Natural killer cell (primary cell): Measurements from ENCODE around the gene PLXNA4. TPM values are rescaled to one million over a fixed set of nuclear protein-coding genes. Genes with fewer than 3 reads are reported as not detected.

Experiments used
- ATAC-seq, 3 donors: fragments of 150-1000 bp in 2 of 3; fragments of 200-7000 bp in 1 of 3; cut with Tn5 transposase; 1 replicate in 1 of 3; 2 replicates in 2 of 3; pipeline ENCODE4 v1.10.0; 2021; ENCODE audit warnings: mild to moderate bottlenecking in 2 of 3, moderate library complexity in 2 of 3
- DNase-seq, 2 donors: peaks; one replicate each; pipeline versions ENCODE4 v3.0.0 to v3.0.0-alpha.2; 2013 to 2021; ENCODE audit warnings: mixed read lengths in 1 of 2
- H3K27ac ChIP-seq: one replicate; pipeline ENCODE4 v1.5.1; 2013; ENCODE audit warnings: mild to moderate bottlenecking, low read length
- H3K27me3 ChIP-seq: one replicate; pipeline ENCODE4 v1.6.1; 2013; ENCODE audit warnings: low read length; ENCODE audit not compliant: control insufficient read depth, insufficient read depth
- H3K36me3 ChIP-seq: one replicate; pipeline ENCODE4 v1.6.1; 2013; ENCODE audit warnings: low read length; ENCODE audit not compliant: control insufficient read depth, insufficient read depth
- H3K4me1 ChIP-seq: one replicate; pipeline ENCODE4 v1.6.1; 2013; ENCODE audit warnings: low read length; ENCODE audit not compliant: control insufficient read depth, insufficient read depth
- H3K4me3 ChIP-seq: one replicate; pipeline ENCODE4 v1.5.1; 2013; ENCODE audit warnings: low read length
- H3K9me3 ChIP-seq: one replicate; pipeline ENCODE4 v1.6.1; 2013; ENCODE audit warnings: low read length; ENCODE audit not compliant: control insufficient read depth, insufficient read depth
- H3K27ac Mint-ChIP-seq, 2 donors: one replicate each; pipeline ENCODE4 v1.8.0; 2022; ENCODE audit warnings: mild to moderate bottlenecking in 2 of 2, mixed read lengths in 2 of 2, moderate library complexity in 1 of 2
- H3K27me3 Mint-ChIP-seq, 2 donors: one replicate each; pipeline ENCODE4 v1.8.0; 2022; ENCODE audit warnings: low read depth in 2 of 2, mixed read lengths in 2 of 2
- H3K36me3 Mint-ChIP-seq: one replicate; pipeline ENCODE4 v1.8.0; 2022; ENCODE audit warnings: mixed read lengths
- H3K4me1 Mint-ChIP-seq, 2 donors: one replicate each; pipeline ENCODE4 v1.8.0; 2022; ENCODE audit warnings: mixed read lengths in 2 of 2
- H3K4me3 Mint-ChIP-seq: one replicate; pipeline ENCODE4 v1.8.0; 2022; ENCODE audit warnings: mild to moderate bottlenecking, moderate library complexity, mixed read lengths
- H3K9me3 Mint-ChIP-seq, 2 donors: one replicate each; pipeline ENCODE4 v1.8.0; 2022; ENCODE audit warnings: mixed read lengths in 2 of 2
- WGBS: methylation state at CpG from one replicate; pipeline ENCODE4 v1.1.7; 2013; ENCODE audit warnings: missing lambda C conversion rate; ENCODE audit not compliant: insufficient coverage; 5-methylcytosine and 5-hydroxymethylcytosine counted together
- intact Hi-C: fragments of 100-400 bp; cut with micrococcal nuclease; formaldehyde crosslinking; loops from one replicate; pipeline ENCODE4 v1.14.2; 2022
- total RNA-seq, 4 donors: library from RNA; stranded (reverse); fragments of 120-200 nt in 1 of 4; gene quantifications; one replicate each; pipeline versions ENCODE4 v1.2.3 to v1.2.4, GENCODE V29; 2013 to 2022
- TF ChIP-seq, protein P1 (sequence below): fragments of 200-600 bp; IDR thresholded peaks from one replicate; pipeline ENCODE4 v1.8.0; 2022; ENCODE audit warnings: antibody characterized with exemption

The PLXNA4 gene
- total RNA-seq, 3 donors from 2014 or later (not counting 1 experiment from before 2014, with no cell fraction given), result 5.1 to 15.3 (median 10.9) TPM

DNA sequence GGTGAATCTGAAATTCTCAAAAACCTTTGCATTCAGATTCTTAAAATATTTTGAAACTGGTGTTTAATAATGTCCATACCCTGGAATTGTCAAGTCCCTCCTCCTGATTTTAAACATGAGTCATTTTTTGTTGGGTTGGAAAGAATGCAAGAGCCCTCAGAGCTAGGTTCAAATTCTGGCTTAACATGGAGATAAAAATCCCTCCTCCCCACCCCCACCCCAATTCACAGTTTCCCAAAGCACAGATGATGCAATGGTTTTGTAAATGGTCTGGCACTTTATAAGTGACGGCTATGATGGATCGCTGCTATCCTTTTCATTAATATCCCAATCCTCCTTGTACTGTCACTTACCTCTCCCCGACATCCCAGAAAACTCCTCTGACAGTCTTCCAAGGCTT, 332.8 kb downstream of the PLXNA4 start:
- Histone ChIP-seq H3K36me3 (no peaks in the 10 kb centered on the region), H3K9me3 (no peaks in the 10 kb centered on the region), H3K4me1 (no peaks in the 10 kb centered on the region), H3K27me3 (no peaks in the 10 kb centered on the region), H3K27ac (no peak overlapping the region), H3K4me3 (no peak overlapping the region)
- DNase-seq (no peak), ATAC-seq (no peak)
- Mint-ChIP-seq H3K27ac (no peak overlapping the region), H3K36me3 (no peaks in the 10 kb centered on the region), H3K4me1 (no peaks in the 10 kb centered on the region), H3K9me3 (peaks cover 2% of the 10 kb centered on the region in 2 donors), H3K4me3 (no peak overlapping the region), H3K27me3 (peaks cover 0 to 8% of the 10 kb centered on the region in 2 donors)
- 98% methylated on average over 3 of the region's 3 CpGs for WGBS
- TF ChIP-seq, protein P1, sequence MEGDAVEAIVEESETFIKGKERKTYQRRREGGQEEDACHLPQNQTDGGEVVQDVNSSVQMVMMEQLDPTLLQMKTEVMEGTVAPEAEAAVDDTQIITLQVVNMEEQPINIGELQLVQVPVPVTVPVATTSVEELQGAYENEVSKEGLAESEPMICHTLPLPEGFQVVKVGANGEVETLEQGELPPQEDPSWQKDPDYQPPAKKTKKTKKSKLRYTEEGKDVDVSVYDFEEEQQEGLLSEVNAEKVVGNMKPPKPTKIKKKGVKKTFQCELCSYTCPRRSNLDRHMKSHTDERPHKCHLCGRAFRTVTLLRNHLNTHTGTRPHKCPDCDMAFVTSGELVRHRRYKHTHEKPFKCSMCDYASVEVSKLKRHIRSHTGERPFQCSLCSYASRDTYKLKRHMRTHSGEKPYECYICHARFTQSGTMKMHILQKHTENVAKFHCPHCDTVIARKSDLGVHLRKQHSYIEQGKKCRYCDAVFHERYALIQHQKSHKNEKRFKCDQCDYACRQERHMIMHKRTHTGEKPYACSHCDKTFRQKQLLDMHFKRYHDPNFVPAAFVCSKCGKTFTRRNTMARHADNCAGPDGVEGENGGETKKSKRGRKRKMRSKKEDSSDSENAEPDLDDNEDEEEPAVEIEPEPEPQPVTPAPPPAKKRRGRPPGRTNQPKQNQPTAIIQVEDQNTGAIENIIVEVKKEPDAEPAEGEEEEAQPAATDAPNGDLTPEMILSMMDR, result no peak
- intact Hi-C loops, result no loop called here

DNA sequence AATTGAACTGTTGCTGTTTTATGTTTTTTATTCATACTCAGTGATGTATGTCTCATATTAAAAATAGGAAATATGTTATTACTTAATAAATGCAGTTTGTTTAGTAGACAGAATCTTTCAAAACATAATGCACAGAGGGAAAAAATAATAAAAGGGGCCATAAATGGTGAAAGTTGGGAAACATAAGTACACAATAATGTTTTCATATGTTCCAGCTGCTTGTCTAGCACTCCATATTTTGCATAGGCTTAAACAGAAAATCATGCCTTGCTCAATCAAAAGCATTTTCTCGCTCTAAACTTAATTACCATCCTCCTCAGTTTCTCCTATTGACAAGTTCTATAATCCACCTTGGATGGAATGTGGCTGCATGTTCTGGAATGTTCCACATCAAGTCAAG, 333.2 kb downstream of the PLXNA4 start:
- H3K27ac Mint-ChIP-seq, result no peak overlapping the region
- no peaks in the 10 kb centered on the region for H3K4me1 Mint-ChIP-seq
- ATAC-seq (no peak), DNase-seq (no peak)
- TF ChIP-seq, protein P1, result no peak
- Histone ChIP-seq H3K4me3 (no peak overlapping the region), H3K4me1 (no peaks in the 10 kb centered on the region), H3K27me3 (no peaks in the 10 kb centered on the region), H3K9me3 (no peaks in the 10 kb centered on the region), H3K36me3 (no peaks in the 10 kb centered on the region), H3K27ac (no peak overlapping the region)
- H3K36me3 Mint-ChIP-seq, result no peaks in the 10 kb centered on the region
- peaks cover 2% of the 10 kb centered on the region in 2 donors for H3K9me3 Mint-ChIP-seq
- H3K27me3 Mint-ChIP-seq, result peaks cover 0 to 8% of the 10 kb centered on the region in 2 donors
- H3K4me3 Mint-ChIP-seq, result no peak overlapping the region
- intact Hi-C loops, result no loop called here
- 89% methylated on average over 1 of the region's 1 CpG for WGBS

DNA sequence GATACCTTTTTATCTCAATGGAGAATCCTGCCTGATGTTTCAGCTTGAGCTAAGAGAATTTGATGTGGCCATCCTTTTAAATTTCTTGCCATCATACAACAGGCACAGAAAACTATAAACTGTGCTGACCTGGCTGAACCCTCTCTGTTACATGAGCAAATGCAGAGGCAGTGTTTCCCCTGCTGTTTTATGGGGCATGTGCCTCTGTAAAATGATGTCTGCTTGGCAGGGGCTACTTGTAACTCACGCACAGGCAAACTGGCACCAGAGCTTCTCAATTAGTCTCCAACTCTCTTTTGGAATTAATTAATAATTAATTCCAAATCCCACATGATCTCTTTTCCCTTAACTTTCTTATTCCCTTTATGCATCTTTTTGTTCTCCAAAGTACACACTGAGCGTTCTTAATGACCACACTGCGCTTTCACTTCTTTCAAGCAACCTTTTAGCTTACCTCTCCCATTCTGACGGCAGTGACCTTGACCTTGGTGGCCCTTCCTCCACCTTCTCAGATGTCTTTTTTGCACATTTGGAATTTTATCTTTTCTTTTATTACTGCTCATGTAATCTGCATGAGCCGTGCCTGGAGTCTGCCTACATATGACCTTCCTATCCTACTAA, 334.0 kb downstream of the PLXNA4 start:
- WGBS, result 89% methylated on average over 5 of the region's 5 CpGs
- TF ChIP-seq, protein P1, result no peak
- Histone ChIP-seq H3K4me3 (no peak overlapping the region), H3K9me3 (no peaks in the 10 kb centered on the region), H3K36me3 (no peaks in the 10 kb centered on the region), H3K27ac (no peak overlapping the region), H3K4me1 (no peaks in the 10 kb centered on the region), H3K27me3 (no peaks in the 10 kb centered on the region)
- H3K27me3 Mint-ChIP-seq, result peaks cover 0 to 8% of the 10 kb centered on the region in 2 donors
- ATAC-seq (no peak), DNase-seq (no peak)
- no peaks in the 10 kb centered on the region for H3K36me3 Mint-ChIP-seq
- H3K27ac Mint-ChIP-seq, result no peak overlapping the region
- H3K4me1 Mint-ChIP-seq, result no peaks in the 10 kb centered on the region
- no peak overlapping the region for H3K4me3 Mint-ChIP-seq
- H3K9me3 Mint-ChIP-seq, result peaks cover 2% of the 10 kb centered on the region in 2 donors
- intact Hi-C loops, result no loop called here
